Omental fat pad (tissue), 4 donors: ENCODE measurements around the gene AIFM1. TPM values are rescaled to one million over a fixed set of nuclear protein-coding genes. Genes with fewer than 3 reads are reported as not detected.

ENCODE experiments used
- ATAC-seq: fragments of 150-250 bp; one replicate; pipeline ENCODE4 v1.9.1; 2016; ENCODE audit warnings: mild to moderate bottlenecking, moderate library complexity; ENCODE audit not compliant: low FRiP score
- DNase-seq: peaks from one replicate; pipeline ENCODE4 v3.0.0-alpha.2; 2019; ENCODE audit warnings: low spot score
- total RNA-seq, 4 donors: library from RNA; depleted of rRNA; stranded (reverse); fragments of >200 nt; gene quantifications; one replicate each; pipeline ENCODE4 v1.1.0, GENCODE V29; 2016
- TF ChIP-seq, protein P1 (sequence below), 3 donors: fragments of 450-650 bp; IDR thresholded peaks; one replicate each; pipeline ENCODE4 v1.5.1; 2016 to 2017; ENCODE audit warnings: antibody characterized with exemption in 3 of 3, mild to moderate bottlenecking in 3 of 3, moderate library complexity in 2 of 3

The AIFM1 gene
- total RNA-seq, 4 donors from 2014 or later, result 14.7 to 21.2 (median 16.9) TPM

GRCh38 chrX:130139474-130140201 is 26.0 kb downstream of the AIFM1 start:
- TF ChIP-seq, protein P1, sequence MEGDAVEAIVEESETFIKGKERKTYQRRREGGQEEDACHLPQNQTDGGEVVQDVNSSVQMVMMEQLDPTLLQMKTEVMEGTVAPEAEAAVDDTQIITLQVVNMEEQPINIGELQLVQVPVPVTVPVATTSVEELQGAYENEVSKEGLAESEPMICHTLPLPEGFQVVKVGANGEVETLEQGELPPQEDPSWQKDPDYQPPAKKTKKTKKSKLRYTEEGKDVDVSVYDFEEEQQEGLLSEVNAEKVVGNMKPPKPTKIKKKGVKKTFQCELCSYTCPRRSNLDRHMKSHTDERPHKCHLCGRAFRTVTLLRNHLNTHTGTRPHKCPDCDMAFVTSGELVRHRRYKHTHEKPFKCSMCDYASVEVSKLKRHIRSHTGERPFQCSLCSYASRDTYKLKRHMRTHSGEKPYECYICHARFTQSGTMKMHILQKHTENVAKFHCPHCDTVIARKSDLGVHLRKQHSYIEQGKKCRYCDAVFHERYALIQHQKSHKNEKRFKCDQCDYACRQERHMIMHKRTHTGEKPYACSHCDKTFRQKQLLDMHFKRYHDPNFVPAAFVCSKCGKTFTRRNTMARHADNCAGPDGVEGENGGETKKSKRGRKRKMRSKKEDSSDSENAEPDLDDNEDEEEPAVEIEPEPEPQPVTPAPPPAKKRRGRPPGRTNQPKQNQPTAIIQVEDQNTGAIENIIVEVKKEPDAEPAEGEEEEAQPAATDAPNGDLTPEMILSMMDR (IDR thresholded peaks at IDR 0.05), result no peak
- ATAC-seq (no peak), DNase-seq (no peak)

DNA sequence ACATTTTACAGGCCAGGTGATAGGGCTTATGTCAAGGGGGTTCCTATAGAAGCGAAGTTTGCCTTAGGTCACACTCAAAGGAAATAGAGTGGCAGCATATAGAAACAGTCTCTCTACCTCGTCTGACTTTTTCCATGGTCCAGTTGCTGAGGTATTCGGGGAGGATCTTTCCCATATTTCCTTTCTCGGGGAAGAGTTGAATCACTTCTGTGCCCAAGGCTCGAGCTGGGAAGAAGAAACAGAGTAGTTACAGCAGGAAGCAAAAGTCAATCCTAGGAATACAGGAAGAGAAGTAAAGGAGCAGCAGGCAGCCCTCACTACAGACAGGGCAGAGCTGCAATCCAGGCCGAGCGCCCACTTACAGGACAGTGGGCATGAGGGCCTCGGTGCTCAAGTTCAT is 28.7 kb downstream of the AIFM1 start:
- TF ChIP-seq, protein P1 (IDR thresholded peaks at IDR 0.05), result no peak
- no peak for DNase-seq
- ATAC-seq, result no peak

DNA sequence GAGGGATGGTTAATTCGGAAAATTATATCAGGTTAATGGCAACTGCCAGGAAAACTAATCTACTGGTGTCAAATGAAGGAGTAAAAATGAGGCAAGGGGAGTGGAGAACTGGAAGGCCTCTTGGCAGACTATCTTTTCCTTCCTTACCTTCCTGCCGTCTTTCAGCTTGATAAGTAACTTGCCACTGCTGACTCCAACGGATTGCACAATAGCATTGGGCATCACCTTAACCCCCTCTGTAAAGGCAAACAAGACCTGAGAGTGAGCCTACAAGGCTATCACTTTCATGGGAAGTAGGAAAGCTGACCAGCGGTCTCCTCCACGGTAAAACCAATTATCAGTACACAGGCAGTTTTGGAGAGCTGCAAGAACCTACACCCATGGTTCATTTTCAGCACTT is 29.1 kb downstream of the AIFM1 start:
- DNase-seq (no peak), ATAC-seq (peak; percentile 48)
- TF ChIP-seq, protein P1 (IDR thresholded peaks at IDR 0.05), result no peak

DNA sequence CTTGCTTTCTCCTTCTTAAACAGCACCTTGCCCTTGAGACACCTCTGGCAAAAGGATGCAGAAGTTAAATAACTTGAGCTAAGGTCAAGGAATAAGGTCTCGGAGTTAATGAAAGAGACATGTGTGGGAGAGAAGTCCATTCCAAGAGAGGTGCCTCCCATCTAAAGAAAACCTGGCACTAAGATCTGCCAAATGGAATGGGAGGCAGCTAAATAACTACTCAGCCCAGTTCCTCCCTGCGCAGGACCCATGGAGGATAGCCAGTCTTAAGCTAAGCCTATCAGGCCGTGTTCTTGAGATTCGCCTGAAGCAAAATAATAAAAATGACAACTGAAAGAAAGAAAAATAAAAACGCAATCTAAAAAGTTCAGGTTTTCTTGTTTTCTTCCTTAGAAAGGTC is 34.7 kb downstream of the AIFM1 start:
- DNase-seq, result no peak
- ATAC-seq, result peak; percentile 63
- TF ChIP-seq, protein P1 (IDR thresholded peaks at IDR 0.05), result no peak

DNA sequence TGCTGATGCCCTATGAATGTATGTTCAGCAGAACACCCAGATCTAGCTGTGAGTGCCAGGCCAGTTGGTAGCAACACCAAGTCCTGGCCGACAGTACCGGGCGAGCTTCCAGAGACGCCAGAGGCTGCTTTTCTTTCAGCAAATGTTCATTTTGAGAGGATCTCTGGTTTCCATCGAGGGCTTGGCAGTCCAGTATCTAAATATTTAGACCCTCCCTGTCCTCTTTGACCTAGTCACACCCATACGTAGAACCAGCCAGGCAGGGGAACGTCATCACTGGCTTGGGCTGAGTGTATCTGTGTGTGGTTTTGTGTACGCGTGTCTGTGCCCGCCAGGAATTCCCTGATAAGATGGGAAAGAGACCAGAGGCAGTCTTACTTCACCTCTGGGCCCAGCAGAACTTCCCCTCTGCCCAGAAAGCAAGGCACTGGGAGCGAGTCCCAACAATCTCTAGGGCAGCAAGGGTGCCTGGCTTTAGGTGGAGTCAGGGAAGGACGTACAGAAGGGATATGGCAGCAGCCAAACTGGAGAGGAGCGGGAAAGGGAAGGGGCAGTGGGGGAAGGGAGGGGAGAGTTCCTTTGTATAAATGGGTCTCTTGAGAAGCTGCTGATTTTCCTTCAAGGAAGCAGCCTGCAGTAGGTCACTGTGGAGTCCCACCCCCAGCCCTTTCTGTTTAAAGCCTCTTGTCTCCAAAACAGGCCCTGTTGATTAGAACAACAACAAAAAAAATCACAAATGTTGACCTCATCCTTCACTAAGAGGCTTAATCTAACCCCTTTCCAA is 40.4 kb downstream of the AIFM1 start:
- no peak for DNase-seq
- TF ChIP-seq, protein P1 (IDR thresholded peaks at IDR 0.05), result no peak
- peak; percentile 63 for ATAC-seq

DNA sequence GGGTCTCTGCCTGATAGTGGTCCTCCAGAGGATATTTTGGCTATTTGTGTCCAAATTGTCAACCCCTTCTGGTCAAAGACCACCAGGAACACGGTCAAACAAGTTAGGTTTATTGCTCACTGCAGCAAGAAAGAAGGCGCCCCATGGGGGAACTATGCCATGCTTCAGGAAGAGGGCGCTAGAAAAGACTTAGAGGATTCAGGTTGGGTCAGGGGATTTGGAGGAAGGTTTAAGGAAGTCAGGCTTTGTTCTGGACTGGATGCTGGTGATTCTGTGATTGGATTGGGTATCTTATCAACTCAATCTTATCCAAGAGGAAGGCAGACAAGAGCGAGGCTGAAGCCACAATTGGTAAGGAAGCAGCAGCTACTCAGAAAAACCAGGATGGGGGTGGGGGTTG is 41.1 kb downstream of the AIFM1 start:
- ATAC-seq, result no peak
- TF ChIP-seq, protein P1 (IDR thresholded peaks at IDR 0.05), result no peak
- no peak for DNase-seq

DNA sequence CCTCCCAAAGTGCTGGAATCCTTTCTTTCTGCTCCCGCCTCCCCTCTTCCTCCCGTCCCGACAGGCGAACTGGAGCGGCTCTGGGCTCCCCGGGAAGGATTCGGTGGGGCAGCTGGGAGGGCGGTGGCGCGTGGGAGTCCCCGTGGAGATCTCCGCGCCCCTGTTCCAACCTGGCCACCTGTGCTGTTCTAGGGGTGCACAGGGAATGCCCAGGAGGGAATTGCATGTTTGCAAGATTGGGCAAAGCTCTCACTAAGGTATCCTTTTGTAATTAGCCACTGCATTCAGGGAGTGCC is 44.2 kb downstream of the AIFM1 start:
- ATAC-seq (no peak), DNase-seq (no peak)
- TF ChIP-seq, protein P1 (IDR thresholded peaks at IDR 0.05), result no peak
